Esophagus squamous epithelium (tissue), 5 donors: ENCODE results near the gene PRLH. TPM values are rescaled to one million over a fixed set of nuclear protein-coding genes. Genes with fewer than 3 reads are reported as not detected.

Experiments used
- DNase-seq: peaks from one replicate; lab custom pipeline; 2025; lab: John Stamatoyannopoulos, UW
- H3K27ac ChIP-seq, 4 donors: fragments of 200-600 bp; sonication (generic); one replicate each; pipeline ENCODE4 v1.5.1; 2016 to 2019; ENCODE audit warnings: mild to moderate bottlenecking in 1 of 4
- H3K27me3 ChIP-seq, 4 donors: fragments of 200-600 bp; sonication (generic); 1 replicate in 3 of 4; 2 replicates in 1 of 4; pipeline versions ENCODE4 v1.5.1 to v1.6.0; 2017 to 2021; ENCODE audit warnings: antibody characterized with exemption in 1 of 4
- H3K36me3 ChIP-seq, 3 donors: fragments of 200-600 bp; sonication (generic); one replicate each; pipeline ENCODE4 v1.5.1; 2016 to 2019
- H3K4me1 ChIP-seq, 3 donors: fragments of 200-600 bp; sonication (generic); one replicate each; pipeline ENCODE4 v1.5.1; 2017 to 2019
- H3K4me3 ChIP-seq, 4 donors: fragments of 200-600 bp; sonication (generic); 1 replicate in 3 of 4; 2 replicates in 1 of 4; pipeline ENCODE4 v1.5.1; 2016 to 2019; ENCODE audit warnings: mild to moderate bottlenecking in 2 of 4, moderate library complexity in 1 of 4
- H3K9me3 ChIP-seq, 3 donors: fragments of 200-600 bp; sonication (generic); one replicate each; pipeline ENCODE4 v1.5.1; 2016 to 2019
- CTCF ChIP-seq, 6 experiments: fragments of 450-650 bp in 4 of 6; fragments of 200-600 bp in 2 of 6; sonication (generic) in 2 of 6; IDR thresholded peaks; one replicate each; pipeline ENCODE4 v1.5.1; 2016 to 2019; ENCODE audit warnings: antibody characterized with exemption in 6 of 6, mild to moderate bottlenecking in 4 of 6, moderate library complexity in 4 of 6
- POLR2A ChIP-seq, 4 donors: fragments of 450-650 bp; IDR thresholded peaks; one replicate each; pipeline ENCODE4 v1.6.1; 2017; ENCODE audit warnings: antibody characterized with exemption in 4 of 4, mild to moderate bottlenecking in 4 of 4, moderate library complexity in 3 of 4
- WGBS, 2 donors: methylation state at CpG; one replicate each; pipeline ENCODE4 v1.1.5; 2018; 5-methylcytosine and 5-hydroxymethylcytosine counted together
- intact Hi-C: fragments of 100-400 bp; cut with DNase I; formaldehyde crosslinking; loops from one replicate; pipeline ENCODE4 v1.15.0; 2022
- total RNA-seq, 4 donors: library from RNA; depleted of rRNA; stranded (reverse); fragments of >200 nt; gene quantifications; one replicate each; pipeline ENCODE4 v1.1.0, GENCODE V29; 2016
- donor health status: DM: yes; HTN: yes; CAD: no.

Gene PRLH
- total RNA-seq, 4 donors from 2014 or later = not detected

GRCh38 chr2:237564526-237565131 lies 1.7 kb upstream of the PRLH start:
- Histone ChIP-seq H3K27me3 (peaks cover 0 to 21% (median 0%) of the 10 kb centered on the region in 4 donors), H3K36me3 (no peaks in the 10 kb centered on the region), H3K9me3 (no peaks in the 10 kb centered on the region), H3K4me1 (peaks cover 0 to 3% (median under 1%) of the 10 kb centered on the region in 3 donors), H3K27ac (no peak overlapping the region), H3K4me3 (no peak overlapping the region)
- 69 to 80% methylated on average over 6 to 9 of the region's 14 CpGs for WGBS, 2 donors
- TF ChIP-seq CTCF (IDR thresholded peaks at IDR 0.05) = no peak
- no peak for TF ChIP-seq POLR2A (IDR thresholded peaks at IDR 0.05)
- DNase-seq = no peak
- intact Hi-C loops = no loop called here

DNA sequence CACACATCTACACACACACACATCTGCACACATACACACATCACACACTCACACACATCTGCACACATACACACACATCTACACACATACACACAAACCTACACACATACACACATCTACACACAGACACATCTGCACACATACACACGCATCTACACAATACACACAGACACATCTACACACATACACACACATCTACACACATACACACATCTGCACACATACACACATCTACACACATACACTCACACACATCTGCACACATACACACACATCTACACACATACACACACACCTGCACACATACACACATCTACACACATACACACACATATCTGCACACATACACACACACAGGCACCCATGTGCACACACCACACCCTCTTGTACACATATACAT lies 400 bp upstream of the PRLH start:
- intact Hi-C loops = no loop called here
- TF ChIP-seq CTCF (IDR thresholded peaks at IDR 0.05) (no peak), POLR2A (IDR thresholded peaks at IDR 0.05) (no peak)
- Histone ChIP-seq H3K9me3 (no peaks in the 10 kb centered on the region), H3K4me1 (no peaks in the 10 kb centered on the region), H3K4me3 (no peak overlapping the region), H3K27me3 (peaks cover 0 to 21% (median 0%) of the 10 kb centered on the region in 4 donors), H3K27ac (no peak overlapping the region), H3K36me3 (no peaks in the 10 kb centered on the region)
- 63 to 89% methylated on average over 1 of the region's 1 CpG for WGBS, 2 donors
- no peak for DNase-seq

GRCh38 chr2:237567276-237568029 lies 1.1 kb downstream of the PRLH start:
- Histone ChIP-seq H3K36me3 (no peaks in the 10 kb centered on the region), H3K4me1 (peaks cover 0 to 10% (median 5%) of the 10 kb centered on the region in 3 donors), H3K27me3 (peaks cover 0 to 21% (median 0%) of the 10 kb centered on the region in 4 donors), H3K4me3 (no peak overlapping the region), H3K27ac (no peak overlapping the region), H3K9me3 (no peaks in the 10 kb centered on the region)
- no peak for DNase-seq
- no peak for TF ChIP-seq POLR2A (IDR thresholded peaks at IDR 0.05)
- no peak for TF ChIP-seq CTCF (IDR thresholded peaks at IDR 0.05)
- intact Hi-C loops = no loop called here
- WGBS, 2 donors = 87 to 89% methylated on average over 10 to 13 of the region's 16 CpGs

- no peak for TF ChIP-seq POLR2A (IDR thresholded peaks at IDR 0.05)
- intact Hi-C loops = no loop called here
- WGBS, 2 donors = 86 to 100% methylated on average over 1 to 6 of the region's 9 CpGs
These were observed 1.8 kb downstream of the PRLH start for GRCh38 chr2:237568121-237568660.

DNA sequence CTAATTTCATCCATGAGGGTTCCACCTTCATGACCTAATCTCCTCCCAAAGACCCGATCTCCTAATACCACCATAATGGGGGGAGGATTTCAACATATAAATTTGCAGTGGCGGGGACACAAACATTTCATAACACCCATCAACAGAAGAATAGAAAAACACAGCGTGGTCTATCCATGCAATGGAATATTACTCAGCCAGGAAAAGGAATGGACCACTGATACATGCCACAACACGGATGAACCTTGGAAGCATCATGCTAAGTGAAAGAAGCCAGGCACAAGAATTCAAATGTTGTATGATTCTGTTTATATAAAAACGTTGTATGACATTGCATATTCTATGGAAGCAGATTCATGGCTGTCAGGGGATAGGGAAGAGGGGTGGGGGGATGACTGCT lies 2.7 kb downstream of the PRLH start:
- no peak overlapping the region for H3K4me3 ChIP-seq
- DNase-seq = no peak
- H3K27me3 ChIP-seq = peaks cover 0 to 12% (median 0%) of the 10 kb centered on the region in 4 donors
- WGBS, 2 donors = 81 to 91% methylated on average over 5 of the region's 5 CpGs
- H3K9me3 ChIP-seq = no peaks in the 10 kb centered on the region
- H3K27ac ChIP-seq = no peak overlapping the region
- no peaks in the 10 kb centered on the region for H3K36me3 ChIP-seq
- intact Hi-C loops = no loop called here
- TF ChIP-seq CTCF (IDR thresholded peaks at IDR 0.05) (no peak), POLR2A (IDR thresholded peaks at IDR 0.05) (no peak)
- H3K4me1 ChIP-seq = peaks cover 0 to 15% (median 6%) of the 10 kb centered on the region in 3 donors

More at GRCh38 chr2:237568121-237568660, 1.8 kb downstream of the PRLH start:
- Histone ChIP-seq H3K27ac (no peak overlapping the region), H3K9me3 (no peaks in the 10 kb centered on the region), H3K4me3 (no peak overlapping the region), H3K4me1 (peaks cover 0 to 14% (median 6%) of the 10 kb centered on the region in 3 donors), H3K27me3 (peaks cover 0 to 20% (median 0%) of the 10 kb centered on the region in 4 donors), H3K36me3 (no peaks in the 10 kb centered on the region)
- DNase-seq = no peak
